DOHH2 (cell line): ENCODE measurements around the gene TWIST2.

Source experiments
- H3F3A ChIP-seq: fragments of 200-600 bp; sonication (generic), shearing (Covaris generic); 2 replicates; pipeline ENCODE4 v1.6.0; 2016; ENCODE audit warnings: antibody characterized with exemption, mild to moderate bottlenecking; ENCODE audit not compliant: control insufficient read depth, insufficient read depth
- H3K27ac ChIP-seq: fragments of 200-600 bp; sonication (generic); 2 replicates; pipeline ENCODE4 v1.5.1; 2014; ENCODE audit warnings: low read depth, mild to moderate bottlenecking, low read length, moderate library complexity
- H3K27me3 ChIP-seq: fragments of 200-600 bp; sonication (generic); 2 replicates; pipeline ENCODE4 v1.6.1; 2014; ENCODE audit warnings: mild to moderate bottlenecking, low read length, mixed read lengths; ENCODE audit not compliant: control insufficient read depth
- H3K36me3 ChIP-seq: fragments of 200-600 bp; sonication (generic); 2 replicates; pipeline ENCODE4 v1.6.1; 2014; ENCODE audit warnings: mild to moderate bottlenecking, low read length, moderate library complexity, mixed read lengths; ENCODE audit not compliant: control insufficient read depth
- H3K4me1 ChIP-seq: fragments of 200-600 bp; sonication (generic); 2 replicates; pipeline ENCODE4 v1.6.1; 2014; ENCODE audit warnings: mild to moderate bottlenecking, low read length, mixed read lengths; ENCODE audit not compliant: control insufficient read depth
- H3K4me2 ChIP-seq: fragments of 200-600 bp; sonication (generic); 2 replicates; pipeline ENCODE4 v1.6.0; 2014; ENCODE audit warnings: mild to moderate bottlenecking, low read length, moderate library complexity
- H3K4me3 ChIP-seq: fragments of 200-600 bp; sonication (generic); 2 replicates; pipeline ENCODE4 v1.5.1; 2014; ENCODE audit warnings: mild to moderate bottlenecking, low read length, mixed read lengths
- H3K79me2 ChIP-seq: fragments of 200-600 bp; sonication (generic); 2 replicates; pipeline ENCODE4 v1.6.1; 2014; ENCODE audit warnings: mild to moderate bottlenecking, low read length, mixed read lengths; ENCODE audit not compliant: control insufficient read depth
- H3K9me2 ChIP-seq: fragments of 200-600 bp; sonication (generic); replicated peaks from 2 replicates; pipeline ENCODE4 v1.6.1; 2014; ENCODE audit warnings: mild to moderate bottlenecking, low read length, mixed read lengths; ENCODE audit not compliant: control insufficient read depth
- H3K9me3 ChIP-seq: fragments of 200-600 bp; sonication (generic); 2 replicates; pipeline ENCODE4 v1.6.1; 2014; ENCODE audit warnings: antibody characterized with exemption, low read length, mixed read lengths; ENCODE audit not compliant: control insufficient read depth, insufficient read depth
- H4K20me1 ChIP-seq: fragments of 200-600 bp; sonication (generic); 2 replicates; pipeline ENCODE4 v1.6.0; 2014; ENCODE audit warnings: low read depth, mild to moderate bottlenecking, antibody characterized with exemption, low read length, moderate library complexity; ENCODE audit not compliant: control insufficient read depth, insufficient read depth
- EZH2phosphoT487 ChIP-seq: fragments of 200-600 bp; sonication (generic); IDR thresholded peaks from 2 replicates; pipeline ENCODE4 v1.6.1; 2017; ENCODE audit warnings: borderline replicate concordance, mild to moderate bottlenecking, antibody characterized with exemption, low read length, moderate library complexity, mixed read lengths
- TF ChIP-seq, protein P1 (sequence below): fragments of 200-600 bp; sonication (generic); IDR thresholded peaks from one replicate; pipeline ENCODE4 v1.5.1; 2014; ENCODE audit warnings: antibody characterized with exemption, mild to moderate bottlenecking, low read depth, low read length; ENCODE audit not compliant: poor library complexity, severe bottlenecking

The TWIST2 gene

DNA sequence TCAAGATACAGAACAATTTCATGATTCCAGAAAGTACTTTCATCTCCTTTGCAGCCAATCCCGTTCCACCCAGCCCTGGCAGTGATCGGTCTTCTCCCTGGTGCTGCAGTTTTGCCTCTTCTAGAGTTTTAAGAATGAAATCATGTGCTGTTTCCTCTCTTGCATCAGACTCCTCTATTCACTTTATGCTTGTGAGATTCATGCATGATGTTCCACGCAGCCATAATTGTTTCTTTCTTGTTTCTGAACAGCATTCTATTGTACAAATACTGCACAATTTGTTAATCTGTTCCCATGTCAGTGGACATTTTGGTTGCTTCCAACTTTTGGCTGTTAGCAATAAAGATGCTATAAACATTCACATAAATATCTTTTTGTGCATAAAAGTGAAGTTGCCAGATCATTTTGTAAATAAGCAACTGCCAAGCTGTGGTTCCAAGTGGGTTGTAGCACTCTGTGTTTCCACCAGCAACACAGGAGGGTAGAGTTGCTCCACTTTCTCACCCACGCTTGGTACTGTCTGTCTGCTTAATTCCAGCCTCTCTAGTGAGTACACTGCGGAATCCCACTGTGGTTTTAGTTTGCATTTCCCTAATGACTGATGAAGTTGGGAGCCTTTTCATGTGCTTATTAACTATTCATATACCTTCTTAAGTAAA is 104.5 kb downstream of the TWIST2 start:
- no peaks in the 10 kb centered on the region for H3K9me3 ChIP-seq
- H4K20me1 ChIP-seq = no peaks in the 10 kb centered on the region
- no peak overlapping the region for H3K4me2 ChIP-seq
- H3K79me2 ChIP-seq = no peaks in the 10 kb centered on the region
- H3K27me3 ChIP-seq = peaks cover 9% of the 10 kb centered on the region; the same call in 1 of the 2 replicates
- no peak for TF ChIP-seq EZH2phosphoT487
- TF ChIP-seq, protein P1, sequence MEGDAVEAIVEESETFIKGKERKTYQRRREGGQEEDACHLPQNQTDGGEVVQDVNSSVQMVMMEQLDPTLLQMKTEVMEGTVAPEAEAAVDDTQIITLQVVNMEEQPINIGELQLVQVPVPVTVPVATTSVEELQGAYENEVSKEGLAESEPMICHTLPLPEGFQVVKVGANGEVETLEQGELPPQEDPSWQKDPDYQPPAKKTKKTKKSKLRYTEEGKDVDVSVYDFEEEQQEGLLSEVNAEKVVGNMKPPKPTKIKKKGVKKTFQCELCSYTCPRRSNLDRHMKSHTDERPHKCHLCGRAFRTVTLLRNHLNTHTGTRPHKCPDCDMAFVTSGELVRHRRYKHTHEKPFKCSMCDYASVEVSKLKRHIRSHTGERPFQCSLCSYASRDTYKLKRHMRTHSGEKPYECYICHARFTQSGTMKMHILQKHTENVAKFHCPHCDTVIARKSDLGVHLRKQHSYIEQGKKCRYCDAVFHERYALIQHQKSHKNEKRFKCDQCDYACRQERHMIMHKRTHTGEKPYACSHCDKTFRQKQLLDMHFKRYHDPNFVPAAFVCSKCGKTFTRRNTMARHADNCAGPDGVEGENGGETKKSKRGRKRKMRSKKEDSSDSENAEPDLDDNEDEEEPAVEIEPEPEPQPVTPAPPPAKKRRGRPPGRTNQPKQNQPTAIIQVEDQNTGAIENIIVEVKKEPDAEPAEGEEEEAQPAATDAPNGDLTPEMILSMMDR = no peak
- no peak overlapping the region for H3K4me3 ChIP-seq
- H3K4me1 ChIP-seq = no peaks in the 10 kb centered on the region
- no peaks in the 10 kb centered on the region for H3F3A ChIP-seq
- H3K27ac ChIP-seq = no peak overlapping the region
- no peaks in the 10 kb centered on the region for H3K36me3 ChIP-seq
- H3K9me2 ChIP-seq = no peaks in the 10 kb centered on the region

DNA sequence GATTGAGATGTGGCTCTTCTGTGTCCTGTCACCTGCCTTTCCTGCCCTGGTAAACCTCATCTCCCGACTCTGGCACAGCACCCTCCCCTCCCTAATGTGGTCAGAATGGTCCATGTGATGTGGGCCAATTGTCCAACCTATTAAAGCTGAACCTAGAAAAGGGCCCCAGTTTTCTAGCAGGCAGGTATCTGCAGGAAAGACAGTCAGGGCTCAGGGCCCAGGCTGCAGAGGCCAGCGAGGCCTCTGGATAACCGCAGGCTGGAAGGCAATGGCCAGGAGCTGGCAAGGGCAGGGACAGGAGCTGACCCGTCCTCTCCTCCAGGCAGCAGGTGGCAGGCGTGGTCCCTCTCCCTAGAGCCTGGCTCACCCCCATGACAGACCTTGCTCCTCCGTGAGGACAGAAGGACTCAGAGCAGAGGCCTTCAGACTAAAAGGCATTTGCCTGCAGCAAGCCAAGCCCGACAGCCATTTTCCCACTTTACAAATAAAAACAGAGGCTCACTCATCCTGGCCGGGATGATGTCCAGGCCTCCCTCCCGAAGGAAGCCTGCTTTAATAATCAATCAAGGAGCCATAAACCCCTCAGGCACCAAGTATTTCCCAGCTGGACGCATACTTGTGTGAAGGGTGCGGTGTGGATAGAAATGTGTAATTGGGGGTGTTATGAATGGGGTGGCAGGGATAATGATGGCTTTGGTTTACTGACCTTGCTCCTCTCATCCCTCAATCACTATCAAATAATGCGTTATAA is 107.1 kb downstream of the TWIST2 start:
- no peaks in the 10 kb centered on the region for H4K20me1 ChIP-seq
- H3K27me3 ChIP-seq = peaks cover 9% of the 10 kb centered on the region; the same call in 1 of the 2 replicates
- H3K4me3 ChIP-seq = no peak overlapping the region
- H3K9me3 ChIP-seq = no peaks in the 10 kb centered on the region
- H3K36me3 ChIP-seq = no peaks in the 10 kb centered on the region
- no peaks in the 10 kb centered on the region for H3F3A ChIP-seq
- no peaks in the 10 kb centered on the region for H3K4me1 ChIP-seq
- H3K4me2 ChIP-seq = no peak overlapping the region
- no peaks in the 10 kb centered on the region for H3K79me2 ChIP-seq
- H3K27ac ChIP-seq = no peak overlapping the region
- no peaks in the 10 kb centered on the region for H3K9me2 ChIP-seq
- no peak for TF ChIP-seq EZH2phosphoT487
- TF ChIP-seq, protein P1 = no peak

DNA sequence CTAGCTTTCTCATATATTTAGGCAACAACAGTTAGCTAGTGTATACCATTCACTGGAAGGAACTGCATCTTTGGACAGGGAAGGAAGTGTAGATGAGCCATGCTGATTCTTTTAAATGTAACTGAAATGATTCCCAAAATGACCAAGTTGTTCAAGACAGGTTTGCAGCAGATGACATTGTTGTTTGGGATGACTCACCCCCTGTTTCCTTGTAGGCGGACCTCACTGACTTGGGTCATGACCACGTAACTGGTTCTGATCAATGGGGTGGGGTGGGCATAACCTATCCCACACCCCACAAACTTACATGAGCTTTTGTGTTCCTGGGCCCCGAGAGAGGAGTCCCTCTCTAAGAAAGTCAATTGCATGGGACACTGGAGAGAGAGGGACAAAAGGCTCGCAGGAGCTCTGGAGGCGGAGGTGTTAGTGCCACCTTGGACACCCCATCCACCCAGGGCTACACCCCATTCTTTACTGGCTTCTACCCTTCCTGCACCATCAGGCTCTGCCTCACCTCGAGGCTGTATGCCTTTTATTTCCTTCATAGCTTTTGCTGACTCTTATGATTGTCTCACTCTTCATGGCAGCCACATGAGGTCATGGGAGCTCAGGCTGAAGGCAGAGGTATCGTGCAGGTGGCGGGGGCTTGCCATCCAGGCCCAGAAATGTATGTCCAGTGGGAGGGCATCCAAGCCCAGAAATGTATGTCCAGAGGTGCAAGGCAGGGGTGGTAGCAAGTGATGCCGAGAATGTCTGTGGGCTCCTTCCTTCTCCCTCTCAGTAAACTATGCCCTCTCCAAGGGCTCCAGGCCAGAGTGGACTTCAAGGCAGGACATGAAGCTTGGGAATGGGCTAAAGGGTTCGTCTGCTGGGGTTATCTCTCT is 108.0 kb downstream of the TWIST2 start:
- Histone ChIP-seq H3K4me1 (no peaks in the 10 kb centered on the region), H3K9me3 (no peaks in the 10 kb centered on the region), H4K20me1 (no peaks in the 10 kb centered on the region), H3K4me2 (no peak overlapping the region), H3K9me2 (no peaks in the 10 kb centered on the region), H3K27ac (no peak overlapping the region), H3K27me3 (peaks cover 9% of the 10 kb centered on the region; the same call in 1 of the 2 replicates), H3K79me2 (no peaks in the 10 kb centered on the region), H3K36me3 (no peaks in the 10 kb centered on the region), H3F3A (no peaks in the 10 kb centered on the region), H3K4me3 (no peak overlapping the region)
- no peak for TF ChIP-seq EZH2phosphoT487
- TF ChIP-seq, protein P1 = no peak
